Stimulated activated CD4-positive, alpha-beta T cell treated with anti-CD3 and anti-CD28 coated beads, Interleukin-12 subunit alpha, Interleukin-12 subunit beta, amount 100 ng/mL, for 4 hours (primary cell): ENCODE results near the gene BICDL2.
"Not testable (repeated sequence)": the region's sequence is repeated elsewhere in the genome, so short reads cannot be mapped to it uniquely, and the experiment has no call there.

Experiments used
- DNase-seq: peaks from one replicate; pipeline ENCODE4 v3.0.0-alpha.2; 2020

The BICDL2 gene

DNA sequence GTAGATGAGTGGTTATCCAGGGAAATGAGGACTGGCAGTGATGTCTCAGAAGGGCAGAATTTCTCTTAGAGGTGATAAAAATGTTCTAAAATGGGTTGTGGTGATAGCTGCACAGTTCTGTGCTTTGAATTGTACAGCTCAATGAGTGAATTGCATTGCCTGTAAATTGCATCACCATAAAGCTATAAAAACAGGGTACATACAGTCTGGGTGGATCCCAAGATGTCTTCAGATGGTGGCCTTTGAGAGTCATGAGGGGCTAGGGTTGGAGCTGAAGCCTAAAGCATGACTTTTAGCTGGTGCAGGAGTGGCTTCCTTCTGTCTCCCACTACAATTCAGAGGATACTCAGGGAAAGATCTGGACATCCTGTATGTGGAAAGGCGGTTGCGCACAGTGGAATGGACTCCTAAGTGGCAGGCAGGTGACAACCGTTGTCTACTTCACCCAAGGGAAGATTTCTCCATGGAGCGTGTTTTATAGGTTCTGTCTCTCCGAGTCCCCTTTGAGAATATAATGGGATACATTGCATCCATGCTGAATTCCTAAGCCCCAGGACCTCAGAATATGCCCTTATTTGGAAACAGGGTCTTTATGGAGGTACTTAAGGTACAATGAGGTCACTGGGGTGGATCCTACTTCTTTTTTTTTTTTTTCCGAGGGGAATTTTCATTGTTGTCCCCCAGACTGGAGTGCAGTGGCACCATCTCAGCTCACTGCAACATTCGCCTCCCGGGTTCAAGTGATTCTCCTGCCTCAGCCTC is 27.1 kb upstream of the BICDL2 start:
- DNase-seq: no peak

DNA sequence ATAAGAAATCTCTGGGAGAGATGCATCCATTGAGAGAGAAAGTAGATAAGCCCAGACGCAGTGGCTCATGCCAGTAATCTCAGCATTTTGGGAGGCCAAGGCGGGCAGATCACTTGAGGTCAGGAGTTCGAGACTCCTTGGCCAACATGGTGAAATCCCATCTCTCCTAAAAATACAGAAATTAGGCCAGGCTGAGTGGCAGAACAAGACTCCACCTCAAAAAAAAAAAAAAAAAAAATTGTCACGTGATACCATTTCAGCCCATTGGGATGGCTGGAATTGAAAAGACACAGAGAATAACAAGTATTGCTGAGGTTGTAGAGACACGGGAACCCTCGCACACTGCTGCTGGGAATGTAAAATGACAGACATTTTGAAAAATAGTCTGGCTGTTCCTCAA is 25.8 kb upstream of the BICDL2 start:
- DNase-seq: no peak

DNA sequence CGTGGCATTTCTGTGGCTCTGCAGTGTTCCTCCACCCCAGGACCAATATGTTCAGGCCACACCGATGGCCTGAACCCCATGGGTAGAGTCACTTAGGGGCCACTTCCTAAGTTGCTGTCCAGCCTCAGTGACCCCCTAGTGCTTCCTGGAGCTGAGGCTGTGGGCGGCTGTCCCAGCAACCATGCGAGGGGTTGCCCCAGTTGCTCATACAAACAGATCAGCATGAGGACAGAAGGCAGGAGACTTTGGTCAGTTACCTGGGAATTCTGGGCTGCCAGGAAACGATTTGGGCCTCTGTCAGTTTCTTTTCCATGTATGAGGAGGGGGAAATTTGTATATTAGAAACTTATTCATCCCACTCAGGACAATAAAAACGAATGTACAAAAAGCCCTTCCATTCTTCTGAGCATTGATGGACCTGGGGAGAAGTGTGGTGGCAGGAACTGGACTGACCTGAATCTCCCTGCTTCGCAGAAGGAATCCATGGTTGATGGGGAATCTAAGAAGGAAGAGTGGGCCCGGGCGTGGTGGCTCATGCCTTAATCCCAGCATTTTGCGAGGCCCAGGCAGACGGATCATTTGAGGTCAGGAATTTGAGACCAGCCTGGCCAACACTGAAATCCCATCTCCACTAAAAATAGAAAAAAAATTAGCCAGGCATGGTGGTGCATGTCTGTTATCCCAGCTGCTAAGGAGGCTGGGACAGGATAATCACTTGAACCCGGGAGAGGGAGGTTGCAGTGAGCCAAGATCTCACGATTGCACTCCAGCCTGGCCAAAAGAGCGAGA is 23.8 kb upstream of the BICDL2 start:
- DNase-seq: no peak

DNA sequence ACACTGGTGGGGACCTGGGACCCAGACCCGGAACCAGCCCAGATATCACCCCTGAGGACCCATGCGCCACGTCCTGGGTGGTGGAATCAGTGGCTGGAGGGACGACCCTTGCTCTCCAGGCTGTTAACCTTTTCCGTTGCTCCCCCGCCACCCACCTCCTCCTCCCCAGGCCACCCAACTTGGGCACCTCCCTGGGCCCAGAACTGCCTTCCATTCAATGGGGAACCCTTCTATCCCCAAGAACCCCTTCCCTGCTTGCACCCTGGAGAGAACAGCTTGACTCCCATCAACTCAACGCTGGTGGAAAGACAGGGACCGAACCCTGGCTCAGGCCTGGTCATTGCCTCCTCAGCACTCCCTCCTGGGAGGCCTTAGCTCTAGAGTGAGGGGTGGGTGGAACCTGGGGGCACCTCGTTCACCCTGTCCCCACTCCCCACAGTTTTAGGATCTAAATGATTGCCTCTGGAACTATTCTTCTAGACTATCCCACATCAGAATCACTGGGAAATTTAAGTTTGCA is 23.0 kb upstream of the BICDL2 start:
- no peak for DNase-seq

- DNase-seq: peak; percentile 86
Observed at GRCh38 chr16:3059041-3059722, 22.4 kb upstream of the BICDL2 start.

DNA sequence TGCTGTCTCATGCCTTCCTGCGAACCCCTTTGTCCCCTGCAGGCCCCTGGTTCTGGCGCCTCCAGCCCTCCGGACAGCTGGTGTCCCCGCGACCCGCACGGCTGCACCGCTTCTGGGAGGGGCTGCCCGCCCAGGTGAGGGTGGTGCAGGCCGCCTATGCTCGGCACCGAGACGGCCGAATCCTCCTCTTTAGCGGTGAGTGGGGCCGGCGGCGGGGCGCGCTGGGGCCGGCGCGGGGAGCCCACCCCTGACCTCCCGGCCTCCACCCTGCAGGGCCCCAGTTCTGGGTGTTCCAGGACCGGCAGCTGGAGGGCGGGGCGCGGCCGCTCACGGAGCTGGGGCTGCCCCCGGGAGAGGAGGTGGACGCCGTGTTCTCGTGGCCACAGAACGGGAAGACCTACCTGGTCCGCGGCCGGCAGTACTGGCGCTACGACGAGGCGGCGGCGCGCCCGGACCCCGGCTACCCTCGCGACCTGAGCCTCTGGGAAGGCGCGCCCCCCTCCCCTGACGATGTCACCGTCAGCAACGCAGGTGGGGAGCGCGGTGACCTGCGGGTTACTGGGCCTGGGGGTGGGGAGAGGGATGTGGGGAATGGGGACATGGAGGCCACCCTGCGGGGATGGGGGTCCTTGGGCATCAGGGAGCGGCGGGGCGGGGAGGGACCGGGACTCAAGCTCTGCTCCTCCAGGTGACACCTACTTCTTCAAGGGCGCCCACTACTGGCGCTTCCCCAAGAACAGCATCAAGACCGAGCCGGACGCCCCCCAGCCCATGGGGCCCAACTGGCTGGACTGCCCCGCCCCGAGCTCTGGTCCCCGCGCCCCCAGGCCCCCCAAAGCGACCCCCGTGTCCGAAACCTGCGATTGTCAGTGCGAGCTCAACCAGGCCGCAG is 21.6 kb upstream of the BICDL2 start:
- DNase-seq: peak; percentile 46

- DNase-seq: no peak
Observed at GRCh38 chr16:3057181-3058138, 20.7 kb upstream of the BICDL2 start.

DNA sequence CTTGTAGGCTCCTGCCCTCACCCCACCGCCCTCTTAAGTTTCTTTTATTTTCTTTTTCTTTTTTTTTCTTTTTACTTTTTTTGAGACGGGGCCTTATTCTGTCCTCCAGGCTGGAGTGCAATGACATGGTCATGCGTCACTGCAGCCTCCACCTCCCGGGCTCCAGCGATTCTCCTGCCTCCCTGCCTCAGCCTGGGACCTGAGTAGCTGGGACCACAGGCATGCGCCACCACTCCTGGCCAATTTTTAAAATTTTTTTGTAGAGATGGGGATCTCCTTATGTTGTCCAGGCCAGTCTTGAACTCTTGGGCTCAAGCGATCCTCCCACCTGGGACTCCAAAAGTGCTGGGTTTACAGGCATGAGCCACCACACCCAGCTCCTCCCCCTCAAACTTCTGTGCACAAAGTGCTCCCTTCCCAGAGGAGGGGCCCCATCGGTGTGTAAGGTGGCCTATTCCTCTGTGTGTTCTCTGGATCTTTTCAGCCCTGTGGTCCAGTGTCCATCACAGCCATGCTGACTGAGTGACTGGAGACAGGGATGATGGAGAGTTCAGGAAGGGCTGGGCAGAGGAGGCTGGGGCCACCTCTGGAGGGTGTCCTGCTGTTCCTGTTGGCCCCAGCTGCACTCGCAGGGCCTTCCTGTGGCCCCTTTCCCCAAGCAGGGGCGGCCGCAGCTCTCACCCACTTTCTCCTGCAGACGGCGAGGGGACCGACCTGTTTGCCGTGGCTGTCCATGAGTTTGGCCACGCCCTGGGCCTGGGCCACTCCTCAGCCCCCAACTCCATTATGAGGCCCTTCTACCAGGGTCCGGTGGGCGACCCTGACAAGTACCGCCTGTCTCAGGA is 19.8 kb upstream of the BICDL2 start:
- DNase-seq: no peak

GRCh38 chr16:3055734-3056115 is 19.0 kb upstream of the BICDL2 start:
- not testable (repeated sequence) for DNase-seq

DNA sequence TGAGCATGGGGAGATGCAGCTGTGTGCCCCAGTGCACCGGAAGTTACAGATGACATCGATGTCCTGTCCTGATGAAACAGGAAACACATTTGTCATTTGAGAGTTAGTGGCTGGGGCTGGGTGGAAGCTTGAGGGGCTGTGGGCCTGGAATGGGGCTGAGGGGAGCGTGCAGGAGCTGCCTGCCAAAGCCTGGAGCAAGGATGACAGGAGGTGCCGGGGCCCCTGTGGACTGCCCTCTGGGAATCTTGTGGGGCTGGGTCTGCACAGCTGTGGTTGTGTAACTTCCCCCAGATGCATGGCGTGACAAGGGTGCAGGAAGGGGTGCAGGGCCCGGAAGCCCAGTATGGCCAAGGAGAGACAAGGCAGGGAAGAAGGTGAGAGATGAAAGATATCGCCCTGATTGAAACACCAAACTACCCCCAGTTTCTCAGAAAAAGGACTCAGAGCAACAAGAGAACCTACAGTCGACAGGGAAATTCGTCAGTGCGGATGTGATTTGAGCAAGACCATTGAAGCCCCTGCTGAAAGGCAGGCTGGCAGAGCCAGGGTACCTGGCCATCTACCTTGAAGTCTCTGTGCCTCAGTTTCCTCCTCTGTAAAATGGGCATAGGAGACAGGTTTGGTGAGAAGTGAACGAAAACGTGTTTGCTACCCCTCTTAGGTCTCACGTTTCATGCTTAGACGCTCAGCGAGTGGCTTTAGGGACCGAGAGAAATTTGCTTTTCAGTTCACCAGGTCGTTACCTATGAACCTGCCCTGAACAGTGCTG is 18.4 kb upstream of the BICDL2 start:
- DNase-seq: no peak

DNA sequence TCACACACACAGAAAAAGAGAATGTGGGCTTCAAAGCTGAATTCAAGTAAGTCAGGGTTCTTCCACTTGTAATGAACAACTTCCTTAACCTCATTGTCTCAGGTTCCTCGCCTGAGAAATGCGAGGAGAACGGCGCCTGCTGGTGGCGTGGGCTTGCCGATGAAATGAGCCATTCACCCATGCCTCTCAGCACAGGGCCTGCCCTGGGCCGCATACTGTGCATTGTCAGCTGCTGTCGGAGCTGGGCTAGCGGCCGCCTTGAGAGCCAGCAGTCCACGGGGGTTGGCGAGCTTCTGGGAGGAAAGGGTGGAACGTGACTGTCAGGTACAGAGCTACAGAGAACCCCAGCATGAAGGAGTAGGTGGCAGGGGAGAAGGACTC is 16.6 kb upstream of the BICDL2 start:
- not testable (repeated sequence) for DNase-seq

DNA sequence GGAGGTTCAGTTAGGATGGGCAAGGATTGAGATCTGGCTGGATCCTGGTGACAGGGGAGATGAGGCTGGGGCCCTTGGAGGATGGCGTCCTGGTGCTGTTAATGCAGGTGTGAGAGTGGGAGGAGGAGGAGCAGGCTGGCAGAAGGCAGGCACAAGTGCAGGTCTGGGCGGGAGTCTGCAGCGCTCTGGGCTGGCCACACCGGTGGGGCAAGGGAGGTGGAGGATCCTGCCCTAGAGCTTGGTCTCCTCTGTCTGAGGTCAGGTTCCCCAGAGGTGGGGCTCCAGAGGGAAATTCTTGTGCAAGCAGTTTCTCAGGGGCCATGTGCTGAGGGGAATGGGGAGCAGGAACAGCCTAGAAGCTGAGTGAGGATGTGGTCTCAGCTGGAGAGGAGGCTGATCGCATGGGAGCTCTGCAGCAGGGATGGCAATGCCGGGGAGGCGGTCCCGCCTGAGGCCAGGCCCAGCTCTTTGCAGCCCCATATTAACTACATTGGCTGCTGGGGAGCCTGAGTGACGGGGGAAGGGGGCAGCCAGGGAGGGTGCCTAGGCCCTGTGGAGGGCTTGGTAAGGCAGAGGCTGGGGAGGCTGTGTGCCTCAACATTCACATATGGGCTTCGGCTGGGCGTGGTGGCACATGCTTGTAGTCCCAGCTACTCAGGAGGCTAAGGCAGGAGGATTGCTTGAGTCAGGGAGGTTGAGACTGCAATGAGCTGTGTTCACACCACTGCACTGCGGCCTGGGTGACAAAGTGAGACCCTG is 16.0 kb upstream of the BICDL2 start:
- not testable (repeated sequence) for DNase-seq

GRCh38 chr16:3051494-3051893 is 14.8 kb upstream of the BICDL2 start:
- DNase-seq: no peak

DNA sequence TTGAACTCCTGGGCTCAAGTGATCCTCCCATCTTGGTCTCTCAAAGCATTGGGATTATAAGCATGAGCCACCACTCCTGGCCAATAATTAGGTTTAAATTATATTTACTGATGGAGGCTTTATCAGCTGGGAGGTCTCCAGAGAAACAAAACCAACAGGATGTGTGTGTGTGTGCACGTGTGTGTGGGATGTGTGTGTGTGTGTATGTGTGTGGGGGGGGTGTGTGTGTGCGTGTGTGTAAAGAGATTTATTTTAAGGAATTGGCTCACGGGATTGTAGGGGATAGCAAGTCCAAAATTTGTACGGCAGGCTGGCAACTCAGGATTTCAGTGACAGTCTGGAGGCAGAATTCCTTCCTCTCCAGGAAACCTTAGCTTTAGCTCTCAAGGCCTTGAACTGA is 14.3 kb upstream of the BICDL2 start:
- no peak for DNase-seq

- DNase-seq: no peak
Observed at GRCh38 chr16:3050487-3050886, 13.7 kb upstream of the BICDL2 start.

DNA sequence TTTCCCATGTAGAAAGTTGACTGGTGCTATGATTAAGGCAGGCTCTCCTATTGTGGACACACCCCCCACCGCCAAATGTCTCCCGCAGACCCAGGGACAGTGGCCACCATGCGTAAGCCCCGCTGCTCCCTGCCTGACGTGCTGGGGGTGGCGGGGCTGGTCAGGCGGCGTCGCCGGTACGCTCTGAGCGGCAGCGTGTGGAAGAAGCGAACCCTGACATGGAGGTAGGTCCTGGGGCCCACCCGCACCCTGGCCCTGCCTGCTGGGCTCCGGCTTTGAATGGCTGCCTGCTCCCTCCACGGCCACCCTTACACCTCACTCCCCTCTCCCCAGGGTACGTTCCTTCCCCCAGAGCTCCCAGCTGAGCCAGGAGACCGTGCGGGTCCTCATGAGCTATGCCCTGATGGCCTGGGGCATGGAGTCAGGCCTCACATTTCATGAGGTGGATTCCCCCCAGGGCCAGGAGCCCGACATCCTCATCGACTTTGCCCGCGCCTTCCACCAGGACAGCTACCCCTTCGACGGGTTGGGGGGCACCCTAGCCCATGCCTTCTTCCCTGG is 13.3 kb upstream of the BICDL2 start:
- no peak for DNase-seq

- no peak for DNase-seq
Observed at GRCh38 chr16:3047387-3047720, 10.6 kb upstream of the BICDL2 start.

DNA sequence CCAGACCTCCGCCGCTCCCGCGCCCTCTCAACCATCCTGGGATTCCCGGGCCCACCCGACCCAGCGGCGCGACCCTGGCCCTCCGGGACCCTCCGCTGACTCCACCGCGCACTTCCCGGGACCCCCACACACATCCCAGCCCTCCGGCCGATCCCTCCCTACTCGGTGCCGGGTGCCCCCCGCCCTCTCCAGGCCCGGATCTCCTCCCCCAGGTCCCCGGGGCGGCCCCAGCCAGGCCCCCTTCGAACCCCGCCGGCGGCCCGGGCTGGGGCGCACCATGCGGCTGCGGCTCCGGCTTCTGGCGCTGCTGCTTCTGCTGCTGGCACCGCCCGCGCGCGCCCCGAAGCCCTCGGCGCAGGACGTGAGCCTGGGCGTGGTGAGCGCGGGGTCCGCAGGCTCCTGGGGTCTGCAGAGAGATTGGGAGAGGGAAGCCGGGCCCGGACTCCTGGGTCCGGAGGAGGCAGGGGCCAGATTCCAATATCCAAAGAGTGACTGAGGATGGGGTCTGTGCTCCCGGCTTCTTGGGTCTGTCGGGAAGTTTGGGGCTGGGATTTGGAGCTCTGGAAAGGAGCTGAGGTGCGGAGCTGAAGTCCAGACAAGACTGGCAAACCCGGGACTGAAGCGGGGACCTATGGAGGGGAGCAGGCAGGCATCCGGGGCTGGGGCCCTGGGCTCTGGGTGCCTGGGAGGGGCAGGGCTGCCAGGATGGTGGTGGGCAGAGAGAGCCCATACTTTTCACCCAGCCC is 10.1 kb upstream of the BICDL2 start:
- DNase-seq: no peak
